ENCODE data around the gene EDNRB.

EDNRB gene

DNA sequence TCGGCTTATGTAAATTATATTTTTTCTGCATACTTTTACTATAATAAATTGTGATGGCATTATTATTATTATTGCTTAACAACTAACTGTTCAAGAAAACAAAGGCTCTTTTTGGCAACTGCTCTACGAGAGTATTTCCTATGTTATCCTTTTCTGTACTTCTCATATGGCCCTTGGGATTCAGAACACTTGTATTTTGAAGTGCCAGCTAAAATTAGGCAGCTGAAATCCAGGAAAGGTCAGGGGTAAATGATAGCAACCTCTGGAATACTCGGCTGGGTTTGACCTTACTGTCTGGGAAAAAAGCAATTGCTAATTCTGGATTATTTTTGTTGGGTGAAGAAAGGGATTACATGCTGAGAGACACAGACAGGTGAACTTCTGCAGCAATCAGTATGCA lies 23.9 kb downstream of the EDNRB start:
- no peaks in the 10 kb centered on the region for H3K4me1 ChIP-seq (ENCODE audit: insufficient read depth, low read length)
- no peak overlapping the region for H3K9ac ChIP-seq (ENCODE audit: low read length)
- H3K27ac ChIP-seq (ENCODE audit: low read depth, low read length): no peak overlapping the region

DNA sequence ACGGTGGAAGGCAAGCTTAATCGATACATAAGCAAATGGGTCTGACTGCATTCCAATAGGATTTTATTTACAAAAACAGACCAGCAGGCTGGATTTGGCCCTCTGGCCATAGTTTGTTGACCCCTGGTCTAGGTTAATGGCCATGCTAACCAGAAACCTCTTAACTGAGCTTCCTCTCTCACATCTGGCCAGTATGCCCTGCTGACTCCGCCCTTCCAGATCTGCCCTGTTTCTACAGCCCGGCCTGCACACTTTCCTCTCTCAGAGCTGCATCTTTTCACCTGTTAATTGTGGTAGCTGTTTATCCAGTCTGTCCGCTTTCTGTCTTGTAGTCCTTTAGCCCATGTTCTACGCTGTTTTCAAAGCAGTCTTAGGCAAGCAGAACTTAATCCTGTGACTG lies 25.6 kb downstream of the EDNRB start:
- Histone ChIP-seq H3K4me3 (ENCODE audit: low read depth in 1 of 2, low read length in 2 of 2) (no peak overlapping the region), H3K27ac (ENCODE audit: low read depth, low read length) (no peak overlapping the region), H3K27me3 (ENCODE audit: control insufficient read depth in 1 of 2, insufficient read depth in 2 of 2, low read length in 2 of 2) (no peaks in the 10 kb centered on the region), H3K36me3 (ENCODE audit: insufficient read depth, low read length) (no peaks in the 10 kb centered on the region), H3K9ac (ENCODE audit: low read length) (no peak overlapping the region), H3K9me3 (ENCODE audit: low read length) (no peaks in the 10 kb centered on the region), H3K4me1 (ENCODE audit: insufficient read depth, low read length) (no peaks in the 10 kb centered on the region)

More for the DNA sequence above, 23.9 kb downstream of the EDNRB start:
- H3K36me3 ChIP-seq (ENCODE audit: insufficient read depth, low read length): no peaks in the 10 kb centered on the region
- H3K4me3 ChIP-seq (ENCODE audit: low read depth in 1 of 2, low read length in 2 of 2): no peak overlapping the region
- H3K27me3 ChIP-seq (ENCODE audit: control insufficient read depth in 1 of 2, insufficient read depth in 2 of 2, low read length in 2 of 2): no peaks in the 10 kb centered on the region
- H3K9me3 ChIP-seq (ENCODE audit: low read length): no peaks in the 10 kb centered on the region

DNA sequence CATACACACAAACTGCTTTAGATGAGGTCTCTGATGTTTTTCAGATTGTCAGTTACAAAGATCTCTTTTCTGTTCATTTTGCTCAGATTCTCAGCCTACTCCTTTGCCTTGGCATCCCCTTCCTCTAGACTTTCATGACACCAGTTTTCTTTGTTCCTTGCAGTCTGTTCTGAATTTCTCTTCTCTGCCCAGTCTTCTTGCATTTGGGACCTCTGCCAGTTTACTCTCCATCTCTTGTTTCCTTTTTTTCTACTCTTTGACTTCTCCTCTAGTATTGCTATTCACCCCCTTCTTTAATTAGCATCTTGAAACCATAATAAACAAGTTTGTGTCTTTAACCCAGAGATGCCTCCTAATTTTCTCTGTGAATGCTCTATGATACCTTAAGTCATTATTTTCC lies 26.1 kb downstream of the EDNRB start:
- H3K27me3 ChIP-seq (ENCODE audit: control insufficient read depth in 1 of 2, insufficient read depth in 2 of 2, low read length in 2 of 2): no peaks in the 10 kb centered on the region
- no peaks in the 10 kb centered on the region for H3K4me1 ChIP-seq (ENCODE audit: insufficient read depth, low read length)
- H3K27ac ChIP-seq (ENCODE audit: low read depth, low read length): no peak overlapping the region
- no peaks in the 10 kb centered on the region for H3K9me3 ChIP-seq (ENCODE audit: low read length)
- H3K9ac ChIP-seq (ENCODE audit: low read length): no peak overlapping the region
- no peak overlapping the region for H3K4me3 ChIP-seq (ENCODE audit: low read depth in 1 of 2, low read length in 2 of 2)
- no peaks in the 10 kb centered on the region for H3K36me3 ChIP-seq (ENCODE audit: insufficient read depth, low read length)

DNA sequence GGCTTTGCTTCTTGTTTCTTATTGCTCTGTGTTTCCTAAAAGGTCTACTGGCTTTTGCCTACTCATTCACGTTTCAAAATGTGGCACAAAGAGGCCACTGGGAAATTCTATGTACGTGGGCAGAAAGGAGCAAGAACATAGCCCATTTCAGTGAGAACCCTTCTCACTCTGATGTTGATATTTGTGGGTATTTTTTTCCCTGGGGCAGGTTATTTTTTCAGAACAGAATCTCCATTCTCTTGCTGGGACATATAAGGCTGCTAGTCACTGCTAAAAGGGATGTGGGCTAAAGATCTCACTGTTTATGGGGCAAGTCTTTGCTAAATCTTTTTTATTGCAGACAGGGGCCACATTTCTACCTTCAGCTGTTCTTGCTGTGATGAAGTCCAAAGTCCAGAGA lies 27.1 kb downstream of the EDNRB start:
- no peak overlapping the region for H3K9ac ChIP-seq (ENCODE audit: low read length)
- no peaks in the 10 kb centered on the region for H3K9me3 ChIP-seq (ENCODE audit: low read length)
- H3K27ac ChIP-seq (ENCODE audit: low read depth, low read length): no peak overlapping the region
- no peaks in the 10 kb centered on the region for H3K27me3 ChIP-seq (ENCODE audit: control insufficient read depth in 1 of 2, insufficient read depth in 2 of 2, low read length in 2 of 2)
- no peak overlapping the region for H3K4me3 ChIP-seq (ENCODE audit: low read depth in 1 of 2, low read length in 2 of 2)
- no peaks in the 10 kb centered on the region for H3K4me1 ChIP-seq (ENCODE audit: insufficient read depth, low read length)
- no peaks in the 10 kb centered on the region for H3K36me3 ChIP-seq (ENCODE audit: insufficient read depth, low read length)

DNA sequence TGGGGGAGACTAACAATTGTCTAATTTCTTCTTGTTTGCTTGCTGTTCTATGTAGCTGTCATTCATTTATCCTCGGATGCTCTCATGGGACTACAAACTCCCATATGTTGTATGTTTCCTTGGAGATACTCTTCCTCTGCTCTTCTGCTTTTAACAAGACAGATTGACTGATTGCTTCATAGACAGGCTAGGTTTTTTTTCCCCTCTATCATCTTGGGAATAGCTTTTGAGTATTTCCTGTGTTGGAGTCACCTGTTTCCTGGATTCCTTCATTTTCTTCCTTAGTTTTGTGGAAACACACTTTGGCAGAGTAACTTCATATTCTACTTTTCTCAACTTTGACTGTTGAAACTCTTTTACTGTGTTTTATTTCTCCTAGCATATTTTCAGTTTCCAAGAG lies 27.6 kb downstream of the EDNRB start:
- H3K36me3 ChIP-seq (ENCODE audit: insufficient read depth, low read length): no peaks in the 10 kb centered on the region
- H3K9ac ChIP-seq (ENCODE audit: low read length): no peak overlapping the region
- no peaks in the 10 kb centered on the region for H3K27me3 ChIP-seq (ENCODE audit: control insufficient read depth in 1 of 2, insufficient read depth in 2 of 2, low read length in 2 of 2)
- H3K4me1 ChIP-seq (ENCODE audit: insufficient read depth, low read length): no peaks in the 10 kb centered on the region
- no peak overlapping the region for H3K27ac ChIP-seq (ENCODE audit: low read depth, low read length)
- no peaks in the 10 kb centered on the region for H3K9me3 ChIP-seq (ENCODE audit: low read length)
- H3K4me3 ChIP-seq (ENCODE audit: low read depth in 1 of 2, low read length in 2 of 2): no peak overlapping the region

DNA sequence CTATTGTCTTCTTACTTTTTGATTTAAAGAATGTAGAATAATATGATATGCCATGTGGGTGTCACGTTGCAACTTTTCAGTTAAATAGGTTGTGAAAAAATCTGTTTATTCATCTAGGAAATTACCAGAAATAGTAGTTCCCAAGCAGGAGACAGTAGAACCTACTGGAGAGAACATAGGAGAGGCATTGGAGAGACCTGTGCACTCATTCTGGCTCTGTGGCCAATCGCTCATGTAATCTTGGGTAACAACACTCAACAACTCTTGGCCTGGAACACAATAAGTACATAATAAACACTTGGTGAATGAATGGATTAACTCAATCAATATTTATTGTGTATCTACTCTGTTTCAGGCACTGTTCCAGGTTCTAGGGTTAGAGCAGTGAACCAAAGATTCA lies 35.3 kb downstream of the EDNRB start:
- no peaks in the 10 kb centered on the region for H3K36me3 ChIP-seq (ENCODE audit: insufficient read depth, low read length)
- H3K27ac ChIP-seq (ENCODE audit: low read depth, low read length): no peak overlapping the region
- H3K9me3 ChIP-seq (ENCODE audit: low read length): no peaks in the 10 kb centered on the region
- H3K9ac ChIP-seq (ENCODE audit: low read length): no peak overlapping the region
- no peaks in the 10 kb centered on the region for H3K4me1 ChIP-seq (ENCODE audit: insufficient read depth, low read length)
- no peaks in the 10 kb centered on the region for H3K27me3 ChIP-seq (ENCODE audit: control insufficient read depth in 1 of 2, insufficient read depth in 2 of 2, low read length in 2 of 2)
- no peak overlapping the region for H3K4me3 ChIP-seq (ENCODE audit: low read depth in 1 of 2, low read length in 2 of 2)

DNA sequence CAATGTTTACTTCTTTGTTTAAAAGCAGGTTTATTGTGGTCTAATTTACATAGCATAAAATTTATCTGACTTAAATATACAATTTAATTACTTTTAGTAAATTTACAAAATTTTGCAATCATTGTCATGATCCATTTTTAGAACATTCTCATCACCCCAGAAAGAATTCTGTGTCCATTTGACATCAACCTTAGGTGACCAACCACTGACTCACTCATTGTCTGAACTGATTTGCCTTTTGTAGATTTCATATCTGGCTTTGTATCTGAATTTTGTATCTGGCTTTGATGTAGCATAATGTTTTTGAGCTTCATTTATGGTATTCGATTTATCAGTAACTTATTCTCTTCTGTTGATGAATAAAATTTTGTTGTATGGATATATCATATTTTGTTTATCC lies 40.4 kb downstream of the EDNRB start:
- Histone ChIP-seq H3K36me3 (ENCODE audit: insufficient read depth, low read length) (no peaks in the 10 kb centered on the region), H3K27me3 (ENCODE audit: control insufficient read depth in 1 of 2, insufficient read depth in 2 of 2, low read length in 2 of 2) (no peaks in the 10 kb centered on the region), H3K4me3 (ENCODE audit: low read depth in 1 of 2, low read length in 2 of 2) (no peak overlapping the region), H3K9me3 (ENCODE audit: low read length) (no peaks in the 10 kb centered on the region), H3K9ac (ENCODE audit: low read length) (no peak overlapping the region), H3K4me1 (ENCODE audit: insufficient read depth, low read length) (no peaks in the 10 kb centered on the region), H3K27ac (ENCODE audit: low read depth, low read length) (no peak overlapping the region)

DNA sequence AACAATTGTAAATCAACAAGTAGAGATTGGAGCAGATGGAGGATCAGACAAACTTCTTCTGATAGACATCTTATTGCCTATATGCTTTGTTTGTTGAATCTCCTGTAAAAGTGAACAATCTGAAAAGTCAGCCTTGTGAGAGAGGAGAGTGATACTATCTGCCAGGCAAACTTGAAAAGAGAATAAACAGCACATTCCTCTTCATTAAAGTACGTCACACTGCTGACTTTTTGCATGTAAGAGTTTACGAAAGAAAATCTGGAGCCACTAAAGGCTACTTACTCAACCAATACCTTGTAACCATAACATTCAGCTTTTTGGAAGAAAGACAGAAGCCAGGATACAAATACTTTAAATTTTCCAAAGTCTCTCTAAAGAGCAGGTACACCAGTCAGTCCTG lies 42.5 kb downstream of the EDNRB start:
- no peaks in the 10 kb centered on the region for H3K4me1 ChIP-seq (ENCODE audit: insufficient read depth, low read length)
- H3K9ac ChIP-seq (ENCODE audit: low read length): no peak overlapping the region
- no peak overlapping the region for H3K27ac ChIP-seq (ENCODE audit: low read depth, low read length)
- H3K9me3 ChIP-seq (ENCODE audit: low read length): no peaks in the 10 kb centered on the region
- no peaks in the 10 kb centered on the region for H3K36me3 ChIP-seq (ENCODE audit: insufficient read depth, low read length)
- no peaks in the 10 kb centered on the region for H3K27me3 ChIP-seq (ENCODE audit: control insufficient read depth in 1 of 2, insufficient read depth in 2 of 2, low read length in 2 of 2)
- no peak overlapping the region for H3K4me3 ChIP-seq (ENCODE audit: low read depth in 1 of 2, low read length in 2 of 2)

DNA sequence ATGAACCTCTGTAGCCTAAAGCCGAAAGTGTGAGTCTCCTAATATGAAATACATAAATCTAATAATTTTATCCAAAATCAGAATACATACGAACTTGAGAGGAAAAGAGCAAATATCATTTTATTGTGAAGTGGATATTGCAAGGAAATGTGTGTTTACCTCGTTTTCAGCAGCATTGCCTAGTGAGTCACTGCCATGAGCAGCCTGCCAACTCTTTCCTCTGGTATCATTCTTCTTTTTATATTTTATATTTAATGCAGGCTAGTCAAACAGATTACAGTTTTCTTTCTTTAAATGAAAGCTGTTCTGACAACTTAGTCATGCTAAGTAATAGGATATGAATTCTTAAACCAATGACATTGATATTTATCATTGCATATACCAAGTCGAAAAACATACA lies 44.2 kb downstream of the EDNRB start:
- H3K4me1 ChIP-seq (ENCODE audit: insufficient read depth, low read length): no peaks in the 10 kb centered on the region
- H3K27me3 ChIP-seq (ENCODE audit: control insufficient read depth in 1 of 2, insufficient read depth in 2 of 2, low read length in 2 of 2): no peaks in the 10 kb centered on the region

DNA sequence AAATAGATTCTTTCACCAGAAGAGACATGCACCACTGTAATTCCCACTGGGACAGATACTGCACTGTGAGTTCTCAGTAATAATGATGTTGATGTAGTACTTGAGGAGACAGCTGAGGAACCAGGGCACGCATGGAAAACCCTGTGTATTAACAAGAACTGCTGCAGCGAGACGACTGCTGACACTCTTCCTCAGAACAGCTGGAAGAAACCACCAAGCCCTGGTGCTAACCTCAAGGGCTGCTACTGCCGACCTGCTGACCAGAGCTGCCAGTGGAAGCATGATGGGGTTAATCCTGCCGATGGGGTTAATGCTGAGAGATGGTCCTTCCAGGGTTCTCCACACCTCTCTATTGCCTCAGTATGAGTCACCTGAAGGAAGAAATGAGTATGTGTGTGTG lies 45.6 kb downstream of the EDNRB start:
- H3K9me3 ChIP-seq (ENCODE audit: low read length): no peaks in the 10 kb centered on the region

More for the DNA sequence above, 44.2 kb downstream of the EDNRB start:
- no peaks in the 10 kb centered on the region for H3K9me3 ChIP-seq (ENCODE audit: low read length)
- no peak overlapping the region for H3K9ac ChIP-seq (ENCODE audit: low read length)
- H3K36me3 ChIP-seq (ENCODE audit: insufficient read depth, low read length): no peaks in the 10 kb centered on the region
- H3K27ac ChIP-seq (ENCODE audit: low read depth, low read length): no peak overlapping the region
- H3K4me3 ChIP-seq (ENCODE audit: low read depth in 1 of 2, low read length in 2 of 2): no peak overlapping the region

DNA sequence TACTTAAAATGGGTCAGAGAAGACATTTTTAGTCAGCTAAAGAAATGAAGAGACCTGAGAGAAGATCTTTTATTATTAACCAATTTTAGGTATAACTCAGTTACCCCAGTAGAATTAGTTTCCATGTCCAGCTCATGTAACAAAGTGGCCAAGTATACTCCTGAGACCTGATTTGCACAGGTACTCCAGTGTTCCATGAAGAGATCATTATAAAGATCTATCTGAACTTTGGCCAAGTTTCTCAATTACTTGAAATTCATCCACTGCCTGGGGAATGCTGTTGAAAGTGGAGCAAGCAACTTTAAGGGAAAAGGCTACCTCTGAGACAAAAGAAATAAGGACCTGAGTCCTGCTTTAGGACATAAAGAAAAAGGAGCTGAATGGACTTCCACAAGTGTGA lies 47.0 kb downstream of the EDNRB start:
- no peaks in the 10 kb centered on the region for H3K27me3 ChIP-seq (ENCODE audit: control insufficient read depth in 1 of 2, insufficient read depth in 2 of 2, low read length in 2 of 2)
- H3K9ac ChIP-seq (ENCODE audit: low read length): no peak overlapping the region
- H3K4me1 ChIP-seq (ENCODE audit: insufficient read depth, low read length): no peaks in the 10 kb centered on the region
- H3K4me3 ChIP-seq (ENCODE audit: low read depth in 1 of 2, low read length in 2 of 2): no peak overlapping the region
- H3K9me3 ChIP-seq (ENCODE audit: low read length): no peaks in the 10 kb centered on the region
- no peaks in the 10 kb centered on the region for H3K36me3 ChIP-seq (ENCODE audit: insufficient read depth, low read length)
- no peak overlapping the region for H3K27ac ChIP-seq (ENCODE audit: low read depth, low read length)

More for the DNA sequence above, 45.6 kb downstream of the EDNRB start:
- no peaks in the 10 kb centered on the region for H3K36me3 ChIP-seq (ENCODE audit: insufficient read depth, low read length)
- H3K27me3 ChIP-seq (ENCODE audit: control insufficient read depth in 1 of 2, insufficient read depth in 2 of 2, low read length in 2 of 2): no peaks in the 10 kb centered on the region
- no peak overlapping the region for H3K9ac ChIP-seq (ENCODE audit: low read length)
- H3K4me1 ChIP-seq (ENCODE audit: insufficient read depth, low read length): no peaks in the 10 kb centered on the region
- no peak overlapping the region for H3K27ac ChIP-seq (ENCODE audit: low read depth, low read length)
- no peak overlapping the region for H3K4me3 ChIP-seq (ENCODE audit: low read depth in 1 of 2, low read length in 2 of 2)

DNA sequence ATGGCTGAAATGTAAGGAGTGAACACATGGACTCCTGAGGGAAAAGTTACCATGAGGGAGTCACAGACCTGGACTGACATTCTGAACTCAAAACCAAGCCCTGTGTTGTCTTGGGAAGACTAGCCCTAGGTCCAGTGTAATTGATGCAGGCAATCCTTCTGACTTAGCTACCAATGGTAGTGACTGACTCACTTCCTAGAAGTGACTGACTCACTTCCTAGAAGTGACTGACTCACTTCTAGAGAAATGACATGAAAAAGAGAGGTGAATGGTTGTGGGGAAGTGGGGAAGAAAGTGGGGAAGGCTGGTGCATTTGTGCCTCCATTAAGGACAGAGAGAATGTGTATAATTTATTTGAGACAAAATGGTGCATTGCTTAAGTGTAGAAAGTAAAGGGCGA lies 49.9 kb downstream of the EDNRB start:
- Histone ChIP-seq H3K27ac (ENCODE audit: low read depth, low read length) (no peak overlapping the region), H3K9me3 (ENCODE audit: low read length) (no peaks in the 10 kb centered on the region), H3K4me1 (ENCODE audit: insufficient read depth, low read length) (no peaks in the 10 kb centered on the region), H3K36me3 (ENCODE audit: insufficient read depth, low read length) (no peaks in the 10 kb centered on the region), H3K27me3 (ENCODE audit: control insufficient read depth in 1 of 2, insufficient read depth in 2 of 2, low read length in 2 of 2) (no peaks in the 10 kb centered on the region), H3K9ac (ENCODE audit: low read length) (no peak overlapping the region), H3K4me3 (ENCODE audit: low read depth in 1 of 2, low read length in 2 of 2) (no peak overlapping the region)

Measured in muscle layer of colon (tissue), 2 donors.